ENCODE measurements around the gene CCNI2. TPM values are rescaled to one million over a fixed set of nuclear protein-coding genes. Genes with fewer than 3 reads are reported as not detected.

Gene CCNI2
- total RNA-seq, 1 experiment from 2014 or later, result 1.4 TPM

- H3K4me2 ChIP-seq (ENCODE audit: low read length), result no peak overlapping the region
- no peak overlapping the region for H2AFZ ChIP-seq (ENCODE audit: low read depth, low read length, poor library complexity, severe bottlenecking)
- no peaks in the 10 kb centered on the region for H4K20me1 ChIP-seq (ENCODE audit: insufficient read depth)
- ATAC-seq (no peak), DNase-seq (ENCODE audit: low read depth, low spot score) (no peak)
- H3K36me3 ChIP-seq (ENCODE audit: control insufficient read depth in 1 of 2, insufficient read depth in 2 of 2, low read length in 2 of 2), result no peaks in the 10 kb centered on the region
- no peaks in the 10 kb centered on the region for H3K9me2 ChIP-seq (ENCODE audit: insufficient read depth)
- no peak overlapping the region for H3K27ac ChIP-seq (ENCODE audit: low read depth, low read length)
- BruUV-seq (replicated peaks), result TSS peak; percentile 8
- H3K27me3 ChIP-seq (ENCODE audit: insufficient read depth, low read length), result no peaks in the 10 kb centered on the region
- RAD21 ChIA-PET (ENCODE audit: low non-redundant PET in 1 of 2, low total read pairs in 2 of 2, uncharacterized antibody in 2 of 2, unreplicated experiment in 2 of 2), result no interaction called here
- intact Hi-C loops (cut with micrococcal nuclease), result no loop called here
- H3K4me3 ChIP-seq (replicated peaks in 1 of 2; ENCODE audit: low read depth in 1 of 2, low read length in 2 of 2), result no peak overlapping the region
- CTCF ChIA-PET, result no interaction called here
- H3K79me2 ChIP-seq (ENCODE audit: insufficient read depth, low read length), result peaks cover 9% of the 10 kb centered on the region; the same call in 1 of the 2 replicates
- POLR2A ChIA-PET, result no interaction called here
- H3K9ac ChIP-seq (ENCODE audit: low read length), result no peak overlapping the region
- no peaks in the 10 kb centered on the region for H3K9me3 ChIP-seq (ENCODE audit: control insufficient read depth in 1 of 2, insufficient read depth in 1 of 2, low read depth in 1 of 2, low read length in 2 of 2)
- no peak for TF ChIP-seq YY1 (IDR thresholded peaks at IDR 0.05; ENCODE audit: extremely low read depth, insufficient replicate concordance, low read depth, low read length)
- peaks cover 4 to 20% of the 10 kb centered on the region in 2 experiments; a peak in 3 of 4 replicates for H3K4me1 ChIP-seq (ENCODE audit: control insufficient read depth in 1 of 2, insufficient read depth in 2 of 2, low read length in 2 of 2)
Observed at GRCh38 chr5:132733499-132734148, 13.6 kb upstream of the CCNI2 start.

DNA sequence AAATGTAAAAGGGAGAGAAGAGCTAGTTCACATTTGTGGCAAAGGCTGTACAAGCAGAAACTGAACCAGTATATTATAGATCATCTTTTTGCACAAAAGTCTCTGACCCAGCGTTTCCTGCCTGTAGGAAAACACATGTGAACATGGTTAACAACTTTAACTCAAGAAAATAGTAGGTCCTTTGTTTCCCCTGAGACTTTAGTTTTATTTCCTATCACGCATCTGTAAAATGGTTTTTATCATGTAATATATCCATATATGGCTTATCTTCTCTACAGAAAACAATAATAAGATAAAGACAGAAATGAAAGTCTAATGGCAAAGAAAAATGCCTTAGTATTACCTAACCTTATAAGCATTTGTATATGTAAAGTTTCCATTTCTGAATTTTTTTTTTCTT is 12.5 kb upstream of the CCNI2 start:
- no peak overlapping the region for H3K4me3 ChIP-seq (replicated peaks in 1 of 2; ENCODE audit: low read depth in 1 of 2, low read length in 2 of 2)
- H3K36me3 ChIP-seq (ENCODE audit: control insufficient read depth in 1 of 2, insufficient read depth in 2 of 2, low read length in 2 of 2), result no peaks in the 10 kb centered on the region
- CTCF ChIA-PET, result no interaction called here
- POLR2A ChIA-PET, result no interaction called here
- DNase-seq (ENCODE audit: low read depth, low spot score) (no peak), ATAC-seq (no peak)
- peaks cover 9% of the 10 kb centered on the region; the same call in 1 of the 2 replicates for H3K79me2 ChIP-seq (ENCODE audit: insufficient read depth, low read length)
- no peak overlapping the region for H3K9ac ChIP-seq (ENCODE audit: low read length)
- intact Hi-C loops (cut with micrococcal nuclease), result no loop called here
- H2AFZ ChIP-seq (ENCODE audit: low read depth, low read length, poor library complexity, severe bottlenecking), result no peak overlapping the region
- H4K20me1 ChIP-seq (ENCODE audit: insufficient read depth), result no peaks in the 10 kb centered on the region
- peaks cover 4 to 20% of the 10 kb centered on the region in 2 experiments; a peak in 3 of 4 replicates for H3K4me1 ChIP-seq (ENCODE audit: control insufficient read depth in 1 of 2, insufficient read depth in 2 of 2, low read length in 2 of 2)
- H3K27me3 ChIP-seq (ENCODE audit: insufficient read depth, low read length), result no peaks in the 10 kb centered on the region
- no peaks in the 10 kb centered on the region for H3K9me3 ChIP-seq (ENCODE audit: control insufficient read depth in 1 of 2, insufficient read depth in 1 of 2, low read depth in 1 of 2, low read length in 2 of 2)
- TF ChIP-seq REST (IDR thresholded peaks at IDR 0.05; ENCODE audit: low read depth) (no peak), ZNF274 (IDR thresholded peaks at IDR 0.05; ENCODE audit: low read depth, low read length) (no peak), RAD21 (IDR thresholded peaks at IDR 0.05; ENCODE audit: low read depth) (no peak), SRF (IDR thresholded peaks at IDR 0.05; ENCODE audit: low read depth) (no peak), CEBPB (IDR thresholded peaks at IDR 0.05; ENCODE audit: low read depth) (no peak), CTCF (IDR thresholded peaks at IDR 0.05 in 2 of 3, conservative IDR thresholded peaks at IDR 0.05 in 1 of 3; ENCODE audit: borderline replicate concordance in 1 of 3, insufficient read depth in 1 of 3, low read depth in 2 of 3, low read length in 2 of 3) (no peak), ELF1 (IDR thresholded peaks at IDR 0.05; ENCODE audit: borderline replicate concordance, low read depth) (no peak)
- H3K4me2 ChIP-seq (ENCODE audit: low read length), result no peak overlapping the region
- no peak overlapping the region for H3K27ac ChIP-seq (ENCODE audit: low read depth, low read length)
- RAD21 ChIA-PET (ENCODE audit: low non-redundant PET in 1 of 2, low total read pairs in 2 of 2, uncharacterized antibody in 2 of 2, unreplicated experiment in 2 of 2), result no interaction called here
- H3K9me2 ChIP-seq (ENCODE audit: insufficient read depth), result no peaks in the 10 kb centered on the region
- BruUV-seq (replicated peaks), result no TSS peak
